ENCODE data around the gene GAS6.
"Not testable (repeated sequence)": the region's sequence is repeated elsewhere in the genome, so short reads cannot be mapped to it uniquely, and the experiment has no call there.

GAS6 gene

GRCh38 chr13:113886561-113887112 lies 22.8 kb upstream of the GAS6 start:
- no peak for DNase-seq

GRCh38 chr13:113884821-113885220 lies 20.9 kb upstream of the GAS6 start:
- DNase-seq = no peak

GRCh38 chr13:113883921-113884804 lies 20.3 kb upstream of the GAS6 start:
- no peak for DNase-seq

- DNase-seq = no peak
These were observed 19.5 kb upstream of the GAS6 start for GRCh38 chr13:113883314-113883811.

- no peak for DNase-seq
These were observed 18.8 kb upstream of the GAS6 start for GRCh38 chr13:113882716-113883115.

GRCh38 chr13:113882267-113882630 lies 18.4 kb upstream of the GAS6 start:
- no peak for DNase-seq

GRCh38 chr13:113881614-113882266 lies 17.9 kb upstream of the GAS6 start:
- no peak for DNase-seq

GRCh38 chr13:113880651-113881611 lies 17.1 kb upstream of the GAS6 start:
- DNase-seq = no peak

- DNase-seq = no peak
These were observed 15.9 kb upstream of the GAS6 start for GRCh38 chr13:113879494-113880360.

- no peak for DNase-seq
These were observed 15.1 kb upstream of the GAS6 start for GRCh38 chr13:113879017-113879416.

GRCh38 chr13:113877149-113877990 lies 13.5 kb upstream of the GAS6 start:
- no peak for DNase-seq

- DNase-seq = peak; percentile 30
These were observed 12.7 kb upstream of the GAS6 start for GRCh38 chr13:113876346-113877148.

GRCh38 chr13:113875837-113876281 lies 12.0 kb upstream of the GAS6 start:
- peak; percentile 49 for DNase-seq

- no peak for DNase-seq
These were observed 11.5 kb upstream of the GAS6 start for GRCh38 chr13:113875429-113875815.

GRCh38 chr13:113874579-113875428 lies 10.9 kb upstream of the GAS6 start:
- no peak for DNase-seq

GRCh38 chr13:113874177-113874576 lies 10.3 kb upstream of the GAS6 start:
- no peak for DNase-seq

- no peak for DNase-seq
These were observed 5.4 kb upstream of the GAS6 start for GRCh38 chr13:113869263-113869662.

GRCh38 chr13:113867913-113868312 lies 4.0 kb upstream of the GAS6 start:
- DNase-seq = not testable (repeated sequence)

- DNase-seq = no peak
These were observed 1.6 kb upstream of the GAS6 start for GRCh38 chr13:113865427-113865826.
